NCI-H460 (cell line): Measurements from ENCODE around the gene NTSR1. TPM values are rescaled to one million over a fixed set of nuclear protein-coding genes. Genes with fewer than 3 reads are reported as not detected.

ENCODE experiments used
- DNase-seq: peaks from one replicate; pipeline ENCODE4 v3.0.0-alpha.2; 2016; ENCODE audit warnings: low read depth; ENCODE audit errors: extremely low read depth
- total RNA-seq: library from RNA; depleted of rRNA; stranded (reverse); fragments of >200 nt; shearing (Covaris generic); gene quantifications from 2 replicates; pipeline ENCODE4 v1.2.3, GENCODE V29; 2014

The NTSR1 gene
- total RNA-seq, 1 experiment from 2014 or later: 19.3 TPM

- DNase-seq: no peak
These were observed 1.8 kb upstream of the NTSR1 start for GRCh38 chr20:62706857-62707256.

GRCh38 chr20:62707276-62707920, 1.2 kb upstream of the NTSR1 start:
- no peak for DNase-seq

GRCh38 chr20:62707921-62708521, 615 bp upstream of the NTSR1 start:
- DNase-seq: peak; percentile 29

- DNase-seq: no peak
These were observed 885 bp downstream of the NTSR1 start for GRCh38 chr20:62709537-62709905.

- DNase-seq: no peak
These were observed 1.7 kb downstream of the NTSR1 start for GRCh38 chr20:62710221-62710885.

GRCh38 chr20:62710886-62711702, 2.5 kb downstream of the NTSR1 start:
- DNase-seq: no peak

- DNase-seq: no peak
These were observed 3.1 kb downstream of the NTSR1 start for GRCh38 chr20:62711703-62712101.

- DNase-seq: no peak
These were observed 4.0 kb downstream of the NTSR1 start for GRCh38 chr20:62712606-62713005.

GRCh38 chr20:62714006-62714405, 5.4 kb downstream of the NTSR1 start:
- DNase-seq: no peak

GRCh38 chr20:62714799-62715198, 6.2 kb downstream of the NTSR1 start:
- DNase-seq: no peak

GRCh38 chr20:62715201-62715600, 6.6 kb downstream of the NTSR1 start:
- no peak for DNase-seq

- no peak for DNase-seq
These were observed 7.7 kb downstream of the NTSR1 start for GRCh38 chr20:62716198-62716940.

- DNase-seq: no peak
These were observed 8.3 kb downstream of the NTSR1 start for GRCh38 chr20:62716941-62717310.

- DNase-seq: no peak
These were observed 9.3 kb downstream of the NTSR1 start for GRCh38 chr20:62717933-62718332.

- DNase-seq: no peak
These were observed 9.9 kb downstream of the NTSR1 start for GRCh38 chr20:62718546-62718945.

GRCh38 chr20:62719250-62719935, 10.8 kb downstream of the NTSR1 start:
- DNase-seq: no peak

- no peak for DNase-seq
These were observed 13.1 kb downstream of the NTSR1 start for GRCh38 chr20:62721511-62722370.

GRCh38 chr20:62722627-62723026, 14.0 kb downstream of the NTSR1 start:
- DNase-seq: no peak

GRCh38 chr20:62723351-62723750, 14.7 kb downstream of the NTSR1 start:
- no peak for DNase-seq
